GM18868 (cell line): ENCODE results near the gene FBXO21.

Experiments used
- ATAC-seq: cut with Tn5 transposase; IDR thresholded peaks from one replicate; pipeline ENCODE4 v1.9.1; 2021; ENCODE audit warnings: mild to moderate bottlenecking, moderate library complexity; ENCODE audit not compliant: unreplicated experiment

FBXO21 gene

DNA sequence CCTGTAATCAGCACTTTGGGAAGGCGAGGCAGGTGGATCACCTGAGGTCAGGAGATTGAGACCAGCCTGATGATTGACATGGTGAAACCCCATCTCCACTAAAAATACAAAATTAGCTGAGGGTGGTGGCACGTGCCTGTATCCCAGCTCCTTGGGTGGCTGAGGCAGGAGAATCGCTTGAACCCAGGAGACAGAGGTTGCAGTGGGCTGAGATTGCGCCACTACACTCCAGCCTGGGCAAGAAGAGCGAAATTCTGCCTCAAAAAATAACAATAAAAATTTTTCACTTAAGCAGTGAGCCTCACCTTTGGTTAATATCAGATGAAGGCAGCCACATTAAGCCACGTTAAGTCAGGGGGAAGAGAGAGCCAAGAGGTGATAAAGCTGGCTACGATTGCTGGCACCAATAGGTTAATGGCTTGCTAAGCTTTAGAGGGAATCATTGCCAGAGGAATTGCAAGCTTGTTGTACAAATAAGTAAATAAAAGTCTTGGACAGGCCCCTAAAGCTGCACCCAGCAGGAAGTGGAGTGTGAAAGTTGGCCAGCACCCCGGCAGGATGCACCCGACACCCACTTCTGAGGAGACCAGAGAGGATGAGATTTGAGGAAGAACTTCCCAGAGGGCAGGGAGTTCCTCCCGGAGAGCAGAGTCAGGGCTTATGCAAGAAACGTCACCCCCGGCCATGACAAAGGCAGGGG is 49.7 kb downstream of the FBXO21 start:
- no peak for ATAC-seq

DNA sequence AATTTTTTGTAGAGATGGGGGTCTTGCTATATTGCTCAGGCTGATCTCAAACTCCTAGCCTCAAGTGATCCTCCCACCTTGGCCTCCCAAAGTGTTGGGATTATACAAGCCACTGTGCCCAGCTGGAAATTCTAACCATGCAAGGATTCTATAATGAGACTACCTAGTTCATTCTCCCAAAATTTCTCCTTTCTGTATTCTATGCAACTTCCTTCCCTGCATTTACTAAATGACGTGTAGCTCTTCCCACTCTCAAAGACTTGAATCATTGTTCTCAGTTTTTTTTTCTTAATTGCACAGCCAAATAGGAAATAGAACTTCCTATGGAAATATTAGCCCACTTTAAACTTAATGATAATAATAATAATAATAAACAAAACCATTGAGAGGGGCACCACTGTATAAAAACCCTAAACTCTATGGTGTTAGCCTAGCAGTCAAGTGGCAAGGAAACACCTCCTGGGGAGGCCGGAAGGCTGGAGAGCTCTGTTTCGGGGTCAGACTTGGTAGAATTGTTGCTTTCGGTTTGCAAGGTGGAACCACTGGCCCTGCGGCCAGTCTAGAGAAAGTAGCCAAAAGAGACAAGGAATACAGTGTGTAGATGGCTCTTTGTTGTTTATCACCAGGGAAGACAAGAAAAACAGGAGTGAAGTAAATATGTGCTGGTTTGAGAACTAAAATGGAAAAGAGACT is 51.1 kb downstream of the FBXO21 start:
- no peak for ATAC-seq

- no peak for ATAC-seq
These were observed 55.5 kb downstream of the FBXO21 start for GRCh38 chr12:117134721-117135120.

DNA sequence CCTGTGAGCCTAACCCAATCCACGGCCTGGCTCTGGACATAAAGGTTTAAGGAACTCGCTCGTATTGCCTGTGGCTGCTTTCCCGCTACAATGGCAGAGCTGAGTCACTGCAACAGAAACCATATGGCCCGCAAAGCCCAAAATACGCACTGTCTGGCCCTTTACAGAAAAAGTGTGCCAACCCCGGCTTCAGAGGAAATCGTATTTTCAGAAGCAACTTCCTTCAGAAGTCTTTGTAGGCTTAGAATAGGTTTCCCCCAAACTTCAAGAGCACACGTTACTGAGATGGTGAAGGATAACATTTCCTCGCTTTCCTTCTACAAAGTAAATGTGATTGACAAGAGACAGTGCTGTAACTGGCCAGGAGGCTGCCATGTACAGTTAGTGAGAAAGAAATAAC is 56.2 kb downstream of the FBXO21 start:
- ATAC-seq: no peak

- ATAC-seq: no peak
These were observed 59.5 kb downstream of the FBXO21 start for GRCh38 chr12:117130801-117131200.

- ATAC-seq: no peak
These were observed 60.9 kb downstream of the FBXO21 start for GRCh38 chr12:117129391-117129790.

DNA sequence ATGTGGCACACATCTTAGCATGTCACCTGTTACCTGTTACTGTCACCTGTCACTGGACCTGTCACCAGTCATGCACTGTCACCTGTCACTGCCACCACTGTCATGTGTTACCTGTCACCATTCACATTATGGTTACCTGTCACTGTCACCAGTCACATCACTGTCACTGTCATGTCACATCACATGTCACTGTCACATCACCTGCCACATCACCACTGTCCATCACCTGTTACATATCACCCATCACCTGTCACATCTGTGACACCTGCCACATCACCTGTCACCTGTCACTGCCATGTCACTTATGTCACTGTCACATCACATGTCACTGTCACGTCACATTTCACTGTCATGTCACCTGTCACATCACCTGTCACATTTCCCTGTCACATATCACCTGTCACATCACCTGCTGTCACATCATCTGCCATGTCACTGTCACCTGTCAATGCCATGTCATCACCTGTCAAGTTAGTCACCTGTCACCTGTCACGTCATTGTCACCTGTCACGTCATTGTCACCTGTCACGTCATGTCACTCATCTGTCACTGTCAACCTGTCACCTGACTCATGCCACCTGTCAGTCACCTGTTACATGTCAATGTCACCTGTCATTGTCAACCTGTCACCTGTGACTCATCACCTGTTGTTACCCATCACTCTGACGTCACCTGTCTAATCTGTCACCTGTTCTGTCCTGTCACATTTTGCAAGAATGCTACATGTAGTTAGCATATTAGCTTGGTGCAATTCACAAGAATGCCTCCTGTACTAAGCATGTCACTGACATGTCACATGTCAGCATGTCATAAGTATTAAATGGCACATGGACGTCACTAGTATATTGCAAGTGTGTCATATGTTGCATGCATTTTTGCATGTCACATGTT is 62.1 kb downstream of the FBXO21 start:
- no peak for ATAC-seq

- no peak for ATAC-seq
These were observed 63.9 kb downstream of the FBXO21 start for GRCh38 chr12:117126335-117126734.

DNA sequence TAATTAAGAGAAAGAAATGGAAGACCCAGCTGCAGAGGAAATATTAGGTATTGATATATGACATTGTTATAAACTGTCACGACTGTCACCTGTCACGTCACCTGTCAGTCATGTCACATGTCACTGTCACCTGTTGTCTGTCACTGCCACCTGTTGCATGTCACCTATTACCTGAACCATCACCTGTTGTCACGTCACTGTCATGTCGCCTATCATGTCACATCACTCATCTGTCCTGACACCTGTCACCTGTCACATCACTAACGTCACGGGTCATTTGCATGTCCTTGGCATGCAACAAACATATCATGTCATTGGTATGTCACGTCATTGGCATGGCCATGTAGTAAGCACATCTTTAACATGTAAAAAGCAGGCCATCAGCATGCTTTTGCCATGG is 64.5 kb downstream of the FBXO21 start:
- no peak for ATAC-seq

DNA sequence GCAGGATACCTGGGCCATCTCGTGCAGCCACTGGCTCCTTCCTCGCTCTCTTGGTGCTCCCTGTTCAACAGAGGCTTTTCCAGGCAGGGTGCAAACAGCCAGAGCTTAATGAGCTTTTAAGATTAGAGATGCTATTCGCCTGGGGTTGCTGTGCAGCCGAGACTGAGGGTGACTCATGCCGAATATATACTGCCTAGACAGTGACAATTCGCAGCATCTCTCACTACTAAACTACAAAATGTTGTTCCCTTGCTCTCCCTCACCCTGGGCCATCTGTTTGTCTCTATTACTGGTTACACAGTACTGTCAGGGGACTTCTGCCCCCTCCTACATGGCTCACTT is 65.0 kb downstream of the FBXO21 start:
- no peak for ATAC-seq

DNA sequence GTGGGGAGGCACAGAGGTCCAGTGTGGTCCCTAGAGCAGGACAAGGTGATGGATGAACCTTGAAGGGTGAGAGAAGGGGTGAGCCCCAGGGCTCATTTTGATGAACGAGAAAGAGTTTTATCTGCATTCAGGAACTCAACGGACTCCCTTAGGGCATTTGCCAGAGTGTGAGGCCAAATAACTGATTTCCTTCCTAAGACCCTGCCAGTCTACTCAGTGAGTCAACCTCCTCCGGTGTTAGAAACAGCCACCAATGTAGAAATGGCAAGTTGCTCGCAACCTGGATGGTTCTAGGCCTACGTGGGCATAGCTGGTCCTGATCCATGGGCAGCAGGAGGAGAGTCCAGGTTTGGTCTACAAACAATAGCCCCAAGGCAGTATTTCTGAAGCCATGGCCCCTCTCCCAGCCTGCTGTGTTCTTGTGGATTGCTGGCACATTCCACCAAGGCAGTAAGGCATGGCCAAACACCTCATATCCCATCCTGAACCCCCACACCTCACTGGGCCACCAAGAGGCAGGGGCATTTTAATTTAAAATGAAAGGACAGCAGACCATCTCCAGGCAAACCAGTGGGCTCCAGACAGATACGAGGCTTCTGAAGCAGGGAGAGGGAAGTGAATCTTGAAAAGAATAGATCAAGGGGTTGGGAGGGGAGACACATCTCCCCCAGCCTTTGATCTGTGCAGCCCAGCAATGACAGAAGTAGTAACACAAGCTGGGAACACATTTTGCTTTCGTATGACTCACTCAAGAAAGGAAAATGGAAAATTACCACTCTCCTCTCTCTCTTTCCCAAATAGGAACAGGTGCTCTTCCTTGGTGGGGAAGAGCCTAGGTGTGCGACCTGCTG is 65.6 kb downstream of the FBXO21 start:
- ATAC-seq: no peak

DNA sequence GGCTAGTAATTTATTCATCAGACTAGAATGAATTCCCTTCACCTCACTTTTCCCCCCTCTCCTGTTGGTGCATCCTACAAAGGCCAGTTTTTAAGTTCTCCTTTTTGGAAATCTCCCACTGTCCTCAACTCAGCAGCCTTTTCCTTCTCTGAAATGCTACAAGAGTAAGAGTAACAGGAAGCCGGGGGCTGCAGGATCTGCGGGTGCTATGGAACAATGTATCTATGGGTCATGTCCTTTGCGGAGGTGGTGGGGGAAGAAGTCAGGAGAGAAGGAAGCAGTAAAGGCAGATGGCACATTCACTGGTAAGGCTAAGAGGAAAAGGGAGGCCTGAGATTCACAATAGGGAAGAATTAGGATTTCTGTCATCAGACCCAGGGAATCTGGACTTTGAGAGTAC is 68.8 kb downstream of the FBXO21 start:
- ATAC-seq: no peak

GRCh38 chr12:117120787-117121186 is 69.5 kb downstream of the FBXO21 start:
- ATAC-seq: no peak

DNA sequence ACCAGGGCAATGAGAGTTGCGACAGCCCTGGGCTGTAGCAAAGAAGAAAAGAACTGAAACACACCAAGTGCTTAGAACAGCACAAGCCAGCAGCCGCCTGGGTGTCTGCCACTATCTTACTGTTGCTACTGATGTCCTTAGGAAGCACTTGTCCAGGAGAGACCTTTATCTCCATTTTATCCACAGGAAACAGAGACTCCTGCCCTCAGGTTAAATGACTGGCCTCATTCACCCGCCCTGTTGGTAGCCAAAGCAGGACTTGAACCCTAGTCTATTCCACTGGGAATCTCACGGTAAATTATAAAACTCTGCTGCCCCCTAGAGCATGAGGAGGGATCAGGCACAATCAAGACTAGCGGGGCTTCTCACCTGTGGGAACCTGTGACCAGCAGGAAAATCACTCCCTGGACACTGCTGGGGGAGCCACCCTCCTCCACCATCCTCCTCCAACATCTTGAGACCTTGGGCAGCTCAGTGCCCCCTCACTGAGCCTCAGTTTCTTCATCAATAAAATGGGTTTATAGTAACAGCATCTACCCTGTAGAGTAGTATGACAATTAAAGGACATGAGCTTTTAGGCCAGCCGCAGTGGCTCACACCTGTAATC is 70.6 kb downstream of the FBXO21 start:
- ATAC-seq: no peak

- ATAC-seq: no peak
These were observed 71.3 kb downstream of the FBXO21 start for GRCh38 chr12:117118838-117119591.

DNA sequence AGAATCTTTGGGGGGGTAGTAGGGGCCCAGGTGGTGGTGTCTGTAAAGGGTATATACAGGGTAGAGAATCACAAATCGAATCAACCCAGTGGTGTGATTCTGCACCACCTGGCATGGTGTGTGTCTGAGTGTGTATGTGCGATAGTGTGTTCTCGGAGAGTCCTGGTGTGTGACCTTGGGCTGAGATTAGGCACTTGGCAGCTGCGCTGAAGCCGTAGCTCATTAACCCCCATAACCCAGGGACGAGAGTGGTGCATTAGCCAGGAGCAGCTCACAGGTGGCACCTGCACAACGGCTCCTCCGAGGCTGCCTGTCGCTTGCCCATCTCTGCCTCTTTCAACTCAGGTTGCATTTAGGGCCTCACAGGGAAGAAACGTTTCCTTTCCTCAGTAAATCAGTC is 75.5 kb downstream of the FBXO21 start:
- ATAC-seq: no peak

GRCh38 chr12:117113231-117113630 is 77.0 kb downstream of the FBXO21 start:
- no peak for ATAC-seq

DNA sequence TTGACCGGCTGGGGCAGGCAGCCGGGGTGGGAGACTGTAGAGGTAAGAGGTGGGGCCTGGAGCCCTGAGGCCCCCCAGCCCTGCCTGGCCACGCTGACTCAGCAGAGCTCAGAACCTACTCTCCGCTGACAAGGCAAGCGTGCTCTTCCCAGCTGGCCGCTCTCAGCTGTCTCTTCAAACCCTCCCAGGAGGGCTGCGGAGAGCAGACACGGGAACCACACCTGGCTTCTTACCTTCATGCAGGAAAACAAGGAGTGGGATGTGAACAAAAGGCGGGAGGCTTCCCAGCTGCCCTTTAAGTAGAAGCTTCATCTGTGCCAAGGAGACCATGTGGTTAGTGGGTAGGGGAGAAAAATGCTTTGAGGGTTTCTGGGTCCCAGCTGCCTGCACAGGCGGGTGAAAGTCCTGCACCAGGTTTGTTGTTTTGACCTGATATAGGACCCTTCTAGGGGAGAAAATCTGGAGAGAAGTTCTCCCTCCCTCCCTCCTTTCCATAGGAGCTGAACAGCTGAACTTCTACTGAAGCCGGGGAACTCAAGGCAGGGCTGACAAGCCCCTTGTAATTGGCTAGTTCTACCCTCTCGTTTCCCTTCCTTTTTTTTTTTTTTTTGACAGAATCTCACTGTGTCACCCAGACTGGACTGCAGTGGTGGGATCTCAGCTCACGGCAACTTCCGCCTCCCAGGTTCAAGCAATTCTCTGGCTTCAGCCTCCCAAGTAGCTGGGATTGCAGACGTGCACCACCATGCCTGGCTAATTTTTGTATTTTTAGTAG is 78.3 kb downstream of the FBXO21 start:
- no peak for ATAC-seq

DNA sequence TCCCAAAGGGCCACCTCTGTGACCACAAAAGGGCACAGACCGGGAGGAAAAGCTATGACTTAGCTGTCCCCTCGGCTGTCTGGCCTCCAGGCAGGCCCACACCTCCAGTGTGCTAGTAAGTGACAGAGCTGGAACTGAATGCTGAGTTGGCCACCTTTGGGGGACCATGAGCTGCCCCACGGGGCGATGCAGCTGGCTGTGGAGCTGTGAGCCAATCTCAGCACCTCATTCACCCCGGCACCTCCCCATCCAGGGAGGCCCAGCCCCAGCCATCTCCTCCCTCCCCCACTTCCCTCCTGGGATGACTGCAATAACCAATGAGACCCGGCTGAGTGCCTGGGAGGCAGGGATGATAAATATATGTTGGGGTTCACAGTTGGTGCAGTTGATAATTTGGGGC is 78.9 kb downstream of the FBXO21 start:
- no peak for ATAC-seq
